ENCODE measurements around the gene IL1R2. TPM values are rescaled to one million over a fixed set of nuclear protein-coding genes. Genes with fewer than 3 reads are reported as not detected.

IL1R2 gene
- total and polyA plus RNA-seq, 2 of the 13 experiments (the other 11 are each of a cell fraction or from before 2014, with no cell fraction given), result 3.6 to 7.3 TPM

GRCh38 chr2:101993772-101994171 lies 2.0 kb downstream of the IL1R2 start:
- Histone ChIP-seq H3K27ac (ENCODE audit: extremely low read length, insufficient read depth, low read length) (no peak overlapping the region), H4K20me1 (ENCODE audit: insufficient read depth, low read length) (no peaks in the 10 kb centered on the region), H3K27me3 (ENCODE audit: control insufficient read depth in 1 of 2, insufficient read depth in 2 of 2, low read length in 2 of 2) (peaks cover 2 to 55% of the 10 kb centered on the region in 2 experiments), H2AFZ (ENCODE audit: low read length) (no peak overlapping the region), H3K4me2 (ENCODE audit: low read depth, low read length) (no peak overlapping the region), H3K4me3 (replicated peaks in 1 of 3; ENCODE audit: insufficient read depth in 1 of 3, low read depth in 2 of 3, low read length in 3 of 3) (no peak overlapping the region), H3K9ac (ENCODE audit: insufficient read depth, low read depth, low read length) (no peak overlapping the region), H3K79me2 (ENCODE audit: insufficient read depth, low read length) (no peaks in the 10 kb centered on the region), H3K9me3 (ENCODE audit: low read length) (no peaks in the 10 kb centered on the region), H3K36me3 (replicated peaks in 1 of 2; ENCODE audit: control insufficient read depth in 1 of 2, insufficient read depth in 2 of 2, low read length in 2 of 2) (no peaks in the 10 kb centered on the region), H3K4me1 (ENCODE audit: insufficient read depth, low read length) (peaks cover 16% of the 10 kb centered on the region)
- ATAC-seq, result no peak
- in situ Hi-C loops (cut with HindIII; ENCODE audit: extremely low pct_ligation_motif_present, low pct_unique_long_range_greater_than_20kb), result loop anchor here (10.0 kb wide), 1 partner anchor 361 kb away; the partner anchor contains the start of gene IL18R1
- FAIRE-seq, result no peak
- CTCF ChIA-PET (ENCODE audit: low intra/inter-chr PET ratio, low total read pairs), result no interaction called here
- no peak for DNase-seq (ENCODE audit: low spot score)
- intact Hi-C loops (cut with micrococcal nuclease; ENCODE audit: unreplicated experiment), result no loop called here
- 53% methylated on average over 6 of the region's 6 CpGs for WGBS (ENCODE audit: low lambda C conversion rate)
- TF ChIP-seq TRIM24 (CRISPR knock-in tag; IDR thresholded peaks at IDR 0.05), result no peak
- TF ChIP-seq AKNA (CRISPR knock-in tag; IDR thresholded peaks at IDR 0.05; ENCODE audit: borderline replicate concordance), result no peak
- TF ChIP-seq ZBTB37 (CRISPR knock-in tag; IDR thresholded peaks at IDR 0.05), result no peak
- no peak for TF ChIP-seq NFE2L1 (CRISPR knock-in tag; IDR thresholded peaks at IDR 0.05; ENCODE audit: borderline replicate concordance)
- TF ChIP-seq ZBTB25 (CRISPR knock-in tag; IDR thresholded peaks at IDR 0.05), result no peak
- no peak for TF ChIP-seq MIER2 (CRISPR knock-in tag; IDR thresholded peaks at IDR 0.05)
- no peak for TF ChIP-seq PAF1 (CRISPR knock-in tag; IDR thresholded peaks at IDR 0.05)
- no peak for TF ChIP-seq HMGXB3 (CRISPR knock-in tag; IDR thresholded peaks at IDR 0.05; ENCODE audit: borderline replicate concordance)
- TF ChIP-seq PITX1 (CRISPR knock-in tag; IDR thresholded peaks at IDR 0.05), result no peak
- no peak for TF ChIP-seq KMT2B (CRISPR knock-in tag; IDR thresholded peaks at IDR 0.05)
- no peak for TF ChIP-seq SMAD3 (CRISPR knock-in tag; IDR thresholded peaks at IDR 0.05)
- POLR2A ChIA-PET, result no interaction called here
- no TSS peak for BruUV-seq (replicated peaks)
